Brain pericyte (primary cell): Measurements from ENCODE around the gene IQGAP2.
"Not testable (repeated sequence)": the region's sequence is repeated elsewhere in the genome, so short reads cannot be mapped to it uniquely, and the experiment has no call there.

Source experiments
- DNase-seq: peaks from one replicate; pipeline ENCODE4 v3.0.0-alpha.2; 2012; ENCODE audit warnings: low read depth, low spot score

The IQGAP2 gene

GRCh38 chr5:76415855-76416254 lies 12.8 kb downstream of the IQGAP2 start:
- DNase-seq = no peak

GRCh38 chr5:76419597-76420298 lies 16.7 kb downstream of the IQGAP2 start:
- DNase-seq = no peak

- no peak for DNase-seq
Observed at GRCh38 chr5:76422227-76422626, 19.1 kb downstream of the IQGAP2 start.

GRCh38 chr5:76422742-76423141 lies 19.7 kb downstream of the IQGAP2 start:
- no peak for DNase-seq

GRCh38 chr5:76425146-76425545 lies 22.1 kb downstream of the IQGAP2 start:
- no peak for DNase-seq

- no peak for DNase-seq
Observed at GRCh38 chr5:76425928-76426804, 23.1 kb downstream of the IQGAP2 start.

GRCh38 chr5:76427206-76428140 lies 24.4 kb downstream of the IQGAP2 start:
- DNase-seq = no peak

- not testable (repeated sequence) for DNase-seq
Observed at GRCh38 chr5:76428550-76428949, 25.5 kb downstream of the IQGAP2 start.

GRCh38 chr5:76433261-76433660 lies 30.2 kb downstream of the IQGAP2 start:
- no peak for DNase-seq

- not testable (repeated sequence) for DNase-seq
Observed at GRCh38 chr5:76437507-76437906, 34.4 kb downstream of the IQGAP2 start.

- DNase-seq = no peak
Observed at GRCh38 chr5:76438025-76438424, 34.9 kb downstream of the IQGAP2 start.

GRCh38 chr5:76439201-76439600 lies 36.1 kb downstream of the IQGAP2 start:
- no peak for DNase-seq

- DNase-seq = no peak
Observed at GRCh38 chr5:76439929-76440328, 36.8 kb downstream of the IQGAP2 start.

- no peak for DNase-seq
Observed at GRCh38 chr5:76441101-76441500, 38.0 kb downstream of the IQGAP2 start.

- DNase-seq = no peak
Observed at GRCh38 chr5:76441890-76442673, 39.0 kb downstream of the IQGAP2 start.

GRCh38 chr5:76443066-76443800 lies 40.1 kb downstream of the IQGAP2 start:
- no peak for DNase-seq

GRCh38 chr5:76445063-76445462 lies 42.0 kb downstream of the IQGAP2 start:
- no peak for DNase-seq

- no peak for DNase-seq
Observed at GRCh38 chr5:76445830-76446229, 42.7 kb downstream of the IQGAP2 start.

- DNase-seq = no peak
Observed at GRCh38 chr5:76446776-76447175, 43.7 kb downstream of the IQGAP2 start.

GRCh38 chr5:76449606-76450005 lies 46.5 kb downstream of the IQGAP2 start:
- no peak for DNase-seq
